GM12878 (cell line): Measurements from ENCODE around the gene EIF4EBP2. TPM values are rescaled to one million over a fixed set of nuclear protein-coding genes. Genes with fewer than 3 reads are reported as not detected.

Source experiments
- DPF2 ChIP-seq: fragments of 450-650 bp; IDR thresholded peaks from 2 replicates; pipeline ENCODE4 v1.6.1; 2017; ENCODE audit warnings: mild to moderate bottlenecking
- EGR1 ChIP-seq, 2 experiments: IDR thresholded peaks; 1 replicate in 1 of 2; 2 replicates in 1 of 2; pipeline ENCODE4 v1.6.1; 2011 to 2012; ENCODE audit warnings: low read depth in 2 of 2, low read length in 2 of 2, borderline replicate concordance in 1 of 2, mild to moderate bottlenecking in 1 of 2, moderate library complexity in 1 of 2
- HDAC2 ChIP-seq: fragments of 200-600 bp; sonication (generic); IDR thresholded peaks from 2 replicates; pipeline ENCODE4 v1.6.1; 2017
- IKZF2 ChIP-seq, 2 experiments: fragments of 450-650 bp; IDR thresholded peaks; 2 replicates each; pipeline ENCODE4 v1.6.1; 2017; ENCODE audit warnings: mild to moderate bottlenecking in 2 of 2, moderate library complexity in 2 of 2
- JUNB ChIP-seq: IDR thresholded peaks from 2 replicates; pipeline ENCODE4 v1.6.1; 2016; ENCODE audit warnings: antibody characterized with exemption, mild to moderate bottlenecking
- MAX ChIP-seq: IDR thresholded peaks from 2 replicates; pipeline ENCODE4 v1.6.1; 2012; ENCODE audit warnings: low read depth, low read length, improper control_type of control experiment
- MEF2B ChIP-seq: fragments of 450-650 bp; IDR thresholded peaks from 2 replicates; pipeline ENCODE4 v1.6.1; 2018; ENCODE audit warnings: mild to moderate bottlenecking, moderate library complexity; ENCODE audit not compliant: partially characterized antibody, poor library complexity, severe bottlenecking
- MTA2 ChIP-seq: fragments of 450-650 bp; IDR thresholded peaks from 2 replicates; pipeline ENCODE4 v1.6.1; 2016; ENCODE audit warnings: low read depth, mild to moderate bottlenecking, moderate library complexity
- RAD51 ChIP-seq: fragments of 450-650 bp; IDR thresholded peaks from 2 replicates; pipeline ENCODE4 v1.6.1; 2016; ENCODE audit warnings: moderate library complexity, mild to moderate bottlenecking, inconsistent platforms
- RFX5 ChIP-seq: IDR thresholded peaks from 2 replicates; pipeline ENCODE4 v1.6.1; 2011; ENCODE audit warnings: low read depth, low read length, improper control_type of control experiment
- RUNX3 ChIP-seq: IDR thresholded peaks from 2 replicates; pipeline ENCODE4 v1.6.1; 2012; ENCODE audit warnings: low read length, inconsistent platforms
- SPI1 ChIP-seq: IDR thresholded peaks from 2 replicates; pipeline ENCODE4 v1.6.1; 2011; ENCODE audit warnings: low read depth, mild to moderate bottlenecking, low read length, moderate library complexity, borderline replicate concordance; ENCODE audit not compliant: insufficient read depth
- SREBF1 ChIP-seq: IDR thresholded peaks from 2 replicates; pipeline ENCODE4 v1.6.1; 2012; ENCODE audit warnings: mild to moderate bottlenecking, low read length
- SUZ12 ChIP-seq: fragments of 200-600 bp; sonication (generic); IDR thresholded peaks from one replicate; pipeline ENCODE4 v1.6.1; 2018; ENCODE audit warnings: antibody characterized with exemption, mild to moderate bottlenecking; ENCODE audit not compliant: unreplicated experiment
- ZNF687 ChIP-seq: fragments of 450-650 bp; IDR thresholded peaks from 2 replicates; pipeline ENCODE4 v1.6.1; 2017; ENCODE audit warnings: mild to moderate bottlenecking, moderate library complexity
- ZZZ3 ChIP-seq: IDR thresholded peaks from 2 replicates; pipeline ENCODE4 v1.6.1; 2011; ENCODE audit warnings: low read depth; ENCODE audit not compliant: control insufficient read depth, insufficient read length
- polyA plus RNA-seq, 11 experiments: library from polyadenylated mRNA; depleted of rRNA in 4 of 11; unstranded in 6 of 11; stranded (reverse) in 5 of 11; fragments of >200 nt; fragmentation: Nextera tagmentation in 4 of 11; fragmentation: Illumina TruSeq in 1 of 11; extraction: Ambion mirVana in 4 of 11; extraction: Trizol in 1 of 11; gene quantifications; 1 replicate in 1 of 11; 2 replicates in 10 of 11; pipeline versions ENCODE4 v1.2.1 to v1.2.3, GENCODE V29; 2011 to 2016; ENCODE audit warnings: inconsistent platforms in 2 of 11, missing spikeins in 2 of 11, low read depth in 1 of 11
- total RNA-seq, 4 experiments: library from RNA; depleted of rRNA in 3 of 4; stranded (reverse); fragments of >200 nt in 3 of 4; fragmentation: Illumina TruSeq in 1 of 4; extraction: Trizol in 1 of 4; gene quantifications; 2 replicates each; pipeline versions ENCODE4 v1.2.1 to v1.2.3, GENCODE V29; 2013 to 2021
- TF ChIP-seq, protein P1 (sequence below): fragments of 450-650 bp; formaldehyde crosslinking; IDR thresholded peaks from 2 replicates; pipeline ENCODE4 v1.4.0; 2020; ENCODE audit warnings: mild to moderate bottlenecking, moderate library complexity
- TF ChIP-seq, protein P2 (sequence below): fragments of 450-650 bp; conservative IDR thresholded peaks from 2 replicates; pipeline ENCODE4 v1.6.1; 2017; ENCODE audit warnings: mild to moderate bottlenecking, moderate library complexity
- TF ChIP-seq, protein P3 (sequence below): fragments of 450-650 bp; IDR thresholded peaks from 2 replicates; pipeline ENCODE4 v1.6.1; 2017; ENCODE audit warnings: low read depth, mild to moderate bottlenecking, moderate library complexity

The EIF4EBP2 gene
- total and polyA plus RNA-seq, 10 of the 15 experiments (the other 5 are each of a cell fraction or from before 2014, with no cell fraction given), result 14.4 to 51.3 (median 28.9) TPM

DNA sequence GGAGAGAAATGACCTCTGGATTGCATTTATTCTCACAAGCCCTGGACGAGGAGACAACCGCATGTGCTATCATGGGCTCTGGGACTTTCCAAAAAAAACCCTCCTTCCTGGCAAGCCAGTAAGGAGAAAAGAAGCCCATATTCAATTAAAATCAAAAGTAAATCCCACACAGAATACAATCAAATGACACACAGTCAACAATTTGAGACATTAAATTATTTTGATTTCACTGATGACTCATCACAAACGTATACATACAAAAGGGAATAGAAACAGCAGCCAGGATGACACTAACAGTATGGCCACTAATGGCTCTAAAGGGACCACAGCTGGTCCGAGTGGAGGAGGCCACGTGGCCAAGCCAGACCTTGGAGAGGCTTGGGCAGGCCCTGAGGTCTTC is 46.4 kb upstream of the EIF4EBP2 start (continued):
- peak; percentile 71 for TF ChIP-seq ZNF687
- TF ChIP-seq, protein P1, sequence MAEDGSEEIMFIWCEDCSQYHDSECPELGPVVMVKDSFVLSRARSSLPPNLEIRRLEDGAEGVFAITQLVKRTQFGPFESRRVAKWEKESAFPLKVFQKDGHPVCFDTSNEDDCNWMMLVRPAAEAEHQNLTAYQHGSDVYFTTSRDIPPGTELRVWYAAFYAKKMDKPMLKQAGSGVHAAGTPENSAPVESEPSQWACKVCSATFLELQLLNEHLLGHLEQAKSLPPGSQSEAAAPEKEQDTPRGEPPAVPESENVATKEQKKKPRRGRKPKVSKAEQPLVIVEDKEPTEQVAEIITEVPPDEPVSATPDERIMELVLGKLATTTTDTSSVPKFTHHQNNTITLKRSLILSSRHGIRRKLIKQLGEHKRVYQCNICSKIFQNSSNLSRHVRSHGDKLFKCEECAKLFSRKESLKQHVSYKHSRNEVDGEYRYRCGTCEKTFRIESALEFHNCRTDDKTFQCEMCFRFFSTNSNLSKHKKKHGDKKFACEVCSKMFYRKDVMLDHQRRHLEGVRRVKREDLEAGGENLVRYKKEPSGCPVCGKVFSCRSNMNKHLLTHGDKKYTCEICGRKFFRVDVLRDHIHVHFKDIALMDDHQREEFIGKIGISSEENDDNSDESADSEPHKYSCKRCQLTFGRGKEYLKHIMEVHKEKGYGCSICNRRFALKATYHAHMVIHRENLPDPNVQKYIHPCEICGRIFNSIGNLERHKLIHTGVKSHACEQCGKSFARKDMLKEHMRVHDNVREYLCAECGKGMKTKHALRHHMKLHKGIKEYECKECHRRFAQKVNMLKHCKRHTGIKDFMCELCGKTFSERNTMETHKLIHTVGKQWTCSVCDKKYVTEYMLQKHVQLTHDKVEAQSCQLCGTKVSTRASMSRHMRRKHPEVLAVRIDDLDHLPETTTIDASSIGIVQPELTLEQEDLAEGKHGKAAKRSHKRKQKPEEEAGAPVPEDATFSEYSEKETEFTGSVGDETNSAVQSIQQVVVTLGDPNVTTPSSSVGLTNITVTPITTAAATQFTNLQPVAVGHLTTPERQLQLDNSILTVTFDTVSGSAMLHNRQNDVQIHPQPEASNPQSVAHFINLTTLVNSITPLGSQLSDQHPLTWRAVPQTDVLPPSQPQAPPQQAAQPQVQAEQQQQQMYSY (CRISPR knock-in tag), result no peak
- peak; percentile 24 for TF ChIP-seq JUNB
- TF ChIP-seq RAD51, result peak; percentile 61; the same call in 1 of the 2 replicates
- TF ChIP-seq IKZF2 (IDR thresholded peaks at IDR 0.05), result peak in 1 of 2 experiments; percentile 46; a peak in 2 of 4 replicates
- TF ChIP-seq, protein P2, sequence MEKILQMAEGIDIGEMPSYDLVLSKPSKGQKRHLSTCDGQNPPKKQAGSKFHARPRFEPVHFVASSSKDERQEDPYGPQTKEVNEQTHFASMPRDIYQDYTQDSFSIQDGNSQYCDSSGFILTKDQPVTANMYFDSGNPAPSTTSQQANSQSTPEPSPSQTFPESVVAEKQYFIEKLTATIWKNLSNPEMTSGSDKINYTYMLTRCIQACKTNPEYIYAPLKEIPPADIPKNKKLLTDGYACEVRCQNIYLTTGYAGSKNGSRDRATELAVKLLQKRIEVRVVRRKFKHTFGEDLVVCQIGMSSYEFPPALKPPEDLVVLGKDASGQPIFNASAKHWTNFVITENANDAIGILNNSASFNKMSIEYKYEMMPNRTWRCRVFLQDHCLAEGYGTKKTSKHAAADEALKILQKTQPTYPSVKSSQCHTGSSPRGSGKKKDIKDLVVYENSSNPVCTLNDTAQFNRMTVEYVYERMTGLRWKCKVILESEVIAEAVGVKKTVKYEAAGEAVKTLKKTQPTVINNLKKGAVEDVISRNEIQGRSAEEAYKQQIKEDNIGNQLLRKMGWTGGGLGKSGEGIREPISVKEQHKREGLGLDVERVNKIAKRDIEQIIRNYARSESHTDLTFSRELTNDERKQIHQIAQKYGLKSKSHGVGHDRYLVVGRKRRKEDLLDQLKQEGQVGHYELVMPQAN, result no peak
- TF ChIP-seq, protein P3, sequence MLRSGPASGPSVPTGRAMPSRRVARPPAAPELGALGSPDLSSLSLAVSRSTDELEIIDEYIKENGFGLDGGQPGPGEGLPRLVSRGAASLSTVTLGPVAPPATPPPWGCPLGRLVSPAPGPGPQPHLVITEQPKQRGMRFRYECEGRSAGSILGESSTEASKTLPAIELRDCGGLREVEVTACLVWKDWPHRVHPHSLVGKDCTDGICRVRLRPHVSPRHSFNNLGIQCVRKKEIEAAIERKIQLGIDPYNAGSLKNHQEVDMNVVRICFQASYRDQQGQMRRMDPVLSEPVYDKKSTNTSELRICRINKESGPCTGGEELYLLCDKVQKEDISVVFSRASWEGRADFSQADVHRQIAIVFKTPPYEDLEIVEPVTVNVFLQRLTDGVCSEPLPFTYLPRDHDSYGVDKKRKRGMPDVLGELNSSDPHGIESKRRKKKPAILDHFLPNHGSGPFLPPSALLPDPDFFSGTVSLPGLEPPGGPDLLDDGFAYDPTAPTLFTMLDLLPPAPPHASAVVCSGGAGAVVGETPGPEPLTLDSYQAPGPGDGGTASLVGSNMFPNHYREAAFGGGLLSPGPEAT, result peak; percentile 70; the same call in 1 of the 2 replicates
- TF ChIP-seq EGR1 (IDR thresholded peaks at IDR 0.05; ENCODE audit: borderline replicate concordance in 1 of 2, low read depth in 2 of 2, low read length in 2 of 2), result no peak
- 0 out of 2 replicates have a peak, but pooled peaks have one; percentile 4 for TF ChIP-seq SPI1
- TF ChIP-seq RUNX3, result peak; percentile 45
- no peak for TF ChIP-seq ZZZ3
- TF ChIP-seq HDAC2, result no peak
- no peak for TF ChIP-seq RFX5
- TF ChIP-seq MEF2B, result peak; percentile 8
- no peak for TF ChIP-seq MAX
- 0 out of 2 replicates have a peak, but pooled peaks have one; percentile 32 for TF ChIP-seq MTA2
- no peak for TF ChIP-seq SUZ12
- no peak for TF ChIP-seq DPF2
- TF ChIP-seq SREBF1, result no peak
